ENCODE results near the gene MAP6D1. TPM values are rescaled to one million over a fixed set of nuclear protein-coding genes. Genes with fewer than 3 reads are reported as not detected.
A peak's percentile ranks its signal among the peaks of the same experiment; 100 is the strongest.
"Not testable (repeated sequence)": the region's sequence is repeated elsewhere in the genome, so short reads cannot be mapped to it uniquely, and the experiment has no call there.

Gene MAP6D1
- total RNA-seq, 2 experiments from 2014 or later: 1.6 to 2.7 TPM

DNA sequence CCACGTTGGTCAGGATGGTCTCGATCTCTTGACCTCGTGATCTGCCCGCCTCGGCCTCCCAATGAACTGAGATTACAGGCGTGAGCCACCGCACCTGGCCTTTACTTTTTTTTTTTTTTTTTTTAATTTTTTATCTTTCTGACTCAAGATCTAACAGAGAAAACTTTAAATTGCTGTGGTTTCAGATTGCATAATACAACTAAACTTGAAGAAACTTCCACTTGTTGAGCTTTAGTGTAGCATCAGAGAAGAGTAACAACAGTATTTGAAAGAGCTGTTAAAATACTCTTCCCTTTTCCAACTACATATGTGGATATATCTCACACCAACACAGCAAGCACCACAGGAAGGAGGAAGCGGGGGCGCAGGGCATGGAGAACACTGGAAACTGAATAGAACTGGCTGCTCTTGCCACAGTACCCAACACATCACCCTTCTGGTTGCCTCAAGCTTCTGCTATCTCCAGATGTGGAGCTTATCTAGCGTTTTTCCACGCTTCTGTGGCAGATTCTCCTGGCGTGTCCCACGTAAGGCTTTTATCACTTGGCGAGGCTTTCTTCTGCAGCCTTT is 45.4 kb downstream of the MAP6D1 start:
- Mint-ChIP-seq H3K4me3 (no peak overlapping the region), H3K36me3 (peaks cover 39% of the 10 kb centered on the region), H3K9me3 (no peaks in the 10 kb centered on the region), H3K27ac (no peak overlapping the region), H3K4me1 (no peaks in the 10 kb centered on the region), H3K27me3 (no peaks in the 10 kb centered on the region)
- POLR2A ChIA-PET: no interaction called here
- ATAC-seq (ENCODE audit: low read depth) (no peak), DNase-seq (no peak)

DNA sequence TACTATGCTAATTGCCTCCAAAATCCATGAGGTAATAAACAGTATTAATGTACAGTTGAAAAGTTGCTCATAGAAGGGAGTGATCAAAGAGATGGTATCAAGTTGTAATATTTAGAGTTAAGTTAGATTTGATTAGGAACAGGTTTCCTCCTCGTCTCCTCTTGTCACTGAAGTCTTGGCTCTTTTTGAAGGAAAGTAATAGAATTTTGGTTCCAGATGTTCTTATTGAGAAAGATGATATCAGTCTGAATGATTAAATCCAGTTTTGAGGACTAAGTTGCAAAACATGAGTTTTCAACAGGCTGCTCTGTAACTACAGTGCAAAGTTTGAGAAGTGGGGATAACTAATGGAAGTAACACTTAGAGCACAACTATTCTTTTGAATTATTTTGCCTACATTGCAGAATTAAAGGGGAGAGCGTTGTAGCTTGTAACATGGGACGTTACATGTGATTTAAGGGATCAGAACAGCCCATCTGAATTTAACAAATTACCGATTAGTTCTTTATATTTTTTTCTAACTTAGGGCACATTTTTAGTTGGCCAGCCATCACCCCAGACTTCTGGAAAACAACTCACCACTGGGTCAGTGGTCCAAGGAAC is 48.3 kb downstream of the MAP6D1 start:
- Mint-ChIP-seq H3K27ac (no peak overlapping the region), H3K36me3 (peaks cover 41% of the 10 kb centered on the region), H3K4me3 (no peak overlapping the region), H3K4me1 (no peaks in the 10 kb centered on the region), H3K9me3 (no peaks in the 10 kb centered on the region), H3K27me3 (no peaks in the 10 kb centered on the region)
- no peak for DNase-seq
- POLR2A ChIA-PET: no interaction called here
- ATAC-seq (ENCODE audit: low read depth): no peak

DNA sequence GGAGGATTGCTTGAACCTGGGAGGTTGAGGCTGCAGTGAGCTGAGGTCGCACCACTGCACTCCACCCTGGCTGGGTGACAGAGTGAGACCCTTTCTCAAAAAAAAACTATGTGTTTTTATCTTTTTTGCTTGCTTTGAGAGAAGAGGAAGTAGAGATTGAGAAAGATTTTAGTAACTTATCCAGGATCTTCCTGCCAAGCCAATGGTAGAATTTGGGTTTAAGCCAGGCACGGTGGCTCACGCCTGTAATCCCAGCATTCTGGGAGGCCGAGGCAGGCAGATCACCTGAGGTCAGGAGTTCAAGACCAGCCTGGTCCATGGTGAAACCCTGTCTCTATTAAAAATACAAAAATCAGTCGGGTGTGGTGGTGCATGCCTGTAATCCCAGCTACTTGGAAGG is 48.9 kb downstream of the MAP6D1 start:
- ATAC-seq (ENCODE audit: low read depth); H3K4me3 Mint-ChIP-seq; POLR2A ChIA-PET; DNase-seq; H3K9me3 Mint-ChIP-seq; H3K4me1 Mint-ChIP-seq; H3K27me3 Mint-ChIP-seq; H3K27ac Mint-ChIP-seq: not testable (repeated sequence)
- peaks cover 38% of the 10 kb centered on the region for H3K36me3 Mint-ChIP-seq

DNA sequence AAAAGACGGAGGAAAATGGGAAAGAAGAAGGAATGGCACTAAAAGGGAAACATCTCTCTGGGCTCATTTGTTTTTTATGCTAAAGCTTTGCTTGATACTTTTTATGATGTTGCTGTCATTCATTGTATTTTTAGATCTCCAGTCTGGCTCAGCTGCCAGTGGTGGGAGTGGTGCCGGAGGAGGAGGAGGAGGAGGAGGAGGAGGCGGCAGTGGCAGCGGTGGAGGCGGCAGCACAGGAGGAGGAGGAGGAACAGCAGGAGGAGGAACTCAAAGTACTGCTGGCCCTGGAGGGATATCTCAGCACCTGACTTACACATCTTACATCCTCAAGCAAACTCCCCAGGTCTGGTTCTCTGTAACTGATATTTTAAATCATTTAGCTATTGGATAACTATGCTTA is 49.6 kb downstream of the MAP6D1 start:
- DNase-seq (no peak), ATAC-seq (ENCODE audit: low read depth) (no peak)
- H3K4me1 Mint-ChIP-seq: no peaks in the 10 kb centered on the region
- no peaks in the 10 kb centered on the region for H3K27me3 Mint-ChIP-seq
- H3K36me3 Mint-ChIP-seq: peaks cover 37% of the 10 kb centered on the region
- no peak overlapping the region for H3K4me3 Mint-ChIP-seq
- H3K27ac Mint-ChIP-seq: peak overlapping the region; percentile 13
- POLR2A ChIA-PET: no interaction called here
- no peaks in the 10 kb centered on the region for H3K9me3 Mint-ChIP-seq

DNA sequence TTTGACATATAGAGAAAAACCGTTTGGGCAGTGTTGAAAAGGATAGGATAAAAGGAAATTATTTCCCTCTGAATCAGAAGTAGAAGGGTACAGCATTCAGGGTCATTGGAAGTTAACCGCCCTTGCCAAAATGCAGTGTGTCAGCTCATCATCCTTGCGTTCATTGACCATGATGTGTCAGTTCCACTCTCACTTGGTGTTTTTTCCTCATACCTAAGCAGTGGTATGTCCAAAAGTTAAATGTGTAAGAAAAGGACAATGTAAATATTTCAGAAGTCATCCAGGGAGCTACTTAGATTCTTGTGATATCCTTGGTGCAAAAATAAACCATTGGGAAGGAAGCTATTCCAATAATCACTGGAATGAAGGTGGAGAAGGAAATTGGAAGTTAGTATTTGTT is 50.7 kb downstream of the MAP6D1 start:
- Mint-ChIP-seq H3K4me1 (no peaks in the 10 kb centered on the region), H3K27me3 (no peaks in the 10 kb centered on the region), H3K27ac (no peak overlapping the region), H3K36me3 (peaks cover 34% of the 10 kb centered on the region), H3K4me3 (no peak overlapping the region), H3K9me3 (no peaks in the 10 kb centered on the region)
- POLR2A ChIA-PET: no interaction called here
- DNase-seq: no peak
- no peak for ATAC-seq (ENCODE audit: low read depth)

DNA sequence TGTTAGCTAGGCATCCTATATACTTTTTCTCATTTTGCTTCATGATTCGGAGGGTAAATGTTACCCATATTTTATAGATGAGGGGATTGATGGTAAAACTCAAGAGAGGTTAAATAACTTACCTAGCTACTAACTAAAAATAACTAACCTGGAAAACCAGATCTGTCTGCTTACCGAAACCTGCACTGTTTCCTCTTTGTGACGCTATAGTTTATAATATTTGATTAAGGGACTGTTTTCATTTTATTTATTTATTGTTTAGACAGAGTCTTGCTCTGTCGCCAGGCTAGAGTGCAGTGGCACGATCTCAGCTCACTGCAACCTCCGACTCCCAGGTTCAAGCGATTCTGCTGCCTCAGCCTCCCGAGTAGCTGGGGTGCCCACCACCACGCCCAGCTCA is 55.9 kb downstream of the MAP6D1 start:
- ATAC-seq (ENCODE audit: low read depth) (no peak), DNase-seq (no peak)
- Mint-ChIP-seq H3K4me3 (no peak overlapping the region), H3K4me1 (peaks cover 11% of the 10 kb centered on the region), H3K27ac (no peak overlapping the region), H3K27me3 (no peaks in the 10 kb centered on the region), H3K36me3 (peaks cover 15% of the 10 kb centered on the region), H3K9me3 (no peaks in the 10 kb centered on the region)
- POLR2A ChIA-PET: no interaction called here

DNA sequence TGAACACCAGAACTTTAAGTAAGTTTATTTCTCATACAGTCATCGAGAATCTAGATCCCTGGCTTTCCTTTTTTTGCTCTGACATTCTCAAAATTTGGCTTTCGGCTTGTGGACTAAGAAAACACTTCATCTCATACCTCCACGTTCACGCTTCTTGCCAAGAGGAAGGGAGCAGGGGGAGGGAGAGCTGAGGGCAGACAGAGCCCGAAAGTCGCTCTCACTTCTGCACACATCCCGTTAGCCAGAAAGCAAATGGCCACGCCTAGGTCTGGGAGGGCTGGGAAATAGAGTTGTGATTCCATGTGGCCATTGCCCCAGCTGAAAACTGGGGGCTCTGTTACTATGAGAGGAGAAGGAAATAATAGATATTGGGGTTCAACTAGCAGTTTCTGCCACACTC is 57.3 kb downstream of the MAP6D1 start:
- Mint-ChIP-seq H3K27me3 (no peaks in the 10 kb centered on the region), H3K4me1 (peaks cover 11% of the 10 kb centered on the region)

DNA sequence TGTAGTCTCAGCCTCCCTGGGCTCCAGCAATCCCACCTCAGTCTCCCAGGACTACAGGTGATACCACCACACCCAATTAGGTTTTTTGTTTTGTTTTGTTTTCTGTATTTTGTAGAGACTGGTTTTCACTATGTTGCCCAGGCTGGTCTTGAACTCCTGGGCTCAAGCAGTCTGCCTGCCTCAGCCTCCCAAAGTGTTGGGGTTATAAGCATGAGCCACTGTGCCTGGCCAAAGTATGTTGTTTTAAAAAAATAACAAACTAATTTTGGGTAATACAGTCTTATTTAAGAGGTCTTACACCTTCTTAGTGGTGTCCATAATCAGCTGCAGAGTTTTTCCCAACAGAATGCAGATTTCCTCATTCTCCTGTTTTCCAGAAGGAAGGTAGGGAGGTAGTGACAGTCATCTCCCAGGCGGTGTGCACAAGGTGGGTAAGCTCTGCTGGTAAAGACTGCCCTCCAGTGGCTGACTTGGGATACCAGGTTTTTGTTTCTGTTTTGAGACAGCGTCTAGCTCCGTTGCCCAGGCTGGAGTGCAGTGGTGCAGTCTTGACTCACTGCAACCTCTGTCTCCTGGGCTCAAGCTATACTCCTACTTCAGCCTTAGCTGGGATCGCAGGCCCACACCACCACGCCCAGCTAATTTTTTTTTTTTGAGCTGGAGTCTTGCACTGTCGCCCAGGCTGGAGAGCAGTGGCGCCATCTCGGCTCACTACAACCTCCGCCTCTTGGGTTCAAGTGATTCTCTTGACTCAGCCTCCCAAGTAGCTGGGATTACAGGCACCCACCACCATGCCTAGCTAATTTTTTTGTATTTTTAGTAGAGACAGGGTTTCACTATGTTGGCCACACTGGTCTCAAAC is 58.4 kb downstream of the MAP6D1 start:
- Mint-ChIP-seq H3K27me3 (no peaks in the 10 kb centered on the region), H3K4me1 (peaks cover 11% of the 10 kb centered on the region), H3K4me3 (no peak overlapping the region), H3K27ac (no peak overlapping the region), H3K9me3 (no peaks in the 10 kb centered on the region), H3K36me3 (peaks cover 12% of the 10 kb centered on the region)
- DNase-seq: peak; percentile 56
- peak; percentile 88 for ATAC-seq (ENCODE audit: low read depth)
- POLR2A ChIA-PET: no interaction called here

More for the DNA sequence above, 57.3 kb downstream of the MAP6D1 start:
- ATAC-seq (ENCODE audit: low read depth) (no peak), DNase-seq (no peak)
- H3K9me3 Mint-ChIP-seq: no peaks in the 10 kb centered on the region
- H3K27ac Mint-ChIP-seq: no peak overlapping the region
- no peak overlapping the region for H3K4me3 Mint-ChIP-seq
- peaks cover 8% of the 10 kb centered on the region for H3K36me3 Mint-ChIP-seq
- POLR2A ChIA-PET: no interaction called here

DNA sequence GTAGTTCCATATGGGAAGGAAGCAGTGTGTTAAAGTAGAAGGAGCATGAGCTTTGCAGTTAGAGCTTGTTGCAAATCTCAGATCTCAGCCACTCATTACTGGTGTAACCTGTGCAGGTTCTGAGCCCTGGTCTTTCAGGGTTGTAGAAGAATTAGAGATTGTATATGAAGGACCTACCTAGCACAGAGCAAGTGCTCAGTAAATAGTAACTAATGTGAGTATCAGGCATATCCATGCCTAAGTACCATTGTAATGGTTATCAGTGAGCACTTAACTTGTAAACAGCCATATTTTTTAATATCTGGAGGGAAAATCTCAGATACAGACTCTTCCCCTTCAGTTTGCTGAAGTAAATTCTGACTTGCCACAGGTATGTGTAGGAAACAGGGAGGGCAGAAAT is 59.3 kb downstream of the MAP6D1 start:
- POLR2A ChIA-PET: no interaction called here
- peaks cover 17% of the 10 kb centered on the region for H3K36me3 Mint-ChIP-seq
- no peak overlapping the region for H3K4me3 Mint-ChIP-seq

More for the DNA sequence above, 59.3 kb downstream of the MAP6D1 start:
- ATAC-seq (ENCODE audit: low read depth): no peak
- H3K27ac Mint-ChIP-seq: no peak overlapping the region
- DNase-seq: no peak
- H3K4me1 Mint-ChIP-seq: peaks cover 11% of the 10 kb centered on the region
- H3K9me3 Mint-ChIP-seq: no peaks in the 10 kb centered on the region
- no peaks in the 10 kb centered on the region for H3K27me3 Mint-ChIP-seq

Other genes starting within 250 kb of the MAP6D1 start
- gene KLHL24, start 190.0 kb downstream of the MAP6D1 start, total RNA-seq: 10 to 100 TPM; 37.0 to 45.4 TPM
- 10 to 100 TPM; 49.7 to 52.7 TPM for gene YEATS2, start 127.8 kb downstream of the MAP6D1 start, total RNA-seq
- gene PARL, start 59.3 kb upstream of the MAP6D1 start, total RNA-seq: 10 to 100 TPM; 37.4 to 45.5 TPM
- 10 to 100 TPM; 25.1 to 25.6 TPM for gene ABCC5, start 192.3 kb upstream of the MAP6D1 start, total RNA-seq
- gene HTR3D, start 206.2 kb upstream of the MAP6D1 start, total RNA-seq: not detected
- gene HTR3C, start 227.5 kb upstream of the MAP6D1 start, total RNA-seq: not detected